NCI-H345 (cell line): Measurements from ENCODE around the gene LRTM1.

Source experiments
- DNase-seq: peaks from one replicate; lab custom pipeline; 2025; lab: John Stamatoyannopoulos, UW

The LRTM1 gene

DNA sequence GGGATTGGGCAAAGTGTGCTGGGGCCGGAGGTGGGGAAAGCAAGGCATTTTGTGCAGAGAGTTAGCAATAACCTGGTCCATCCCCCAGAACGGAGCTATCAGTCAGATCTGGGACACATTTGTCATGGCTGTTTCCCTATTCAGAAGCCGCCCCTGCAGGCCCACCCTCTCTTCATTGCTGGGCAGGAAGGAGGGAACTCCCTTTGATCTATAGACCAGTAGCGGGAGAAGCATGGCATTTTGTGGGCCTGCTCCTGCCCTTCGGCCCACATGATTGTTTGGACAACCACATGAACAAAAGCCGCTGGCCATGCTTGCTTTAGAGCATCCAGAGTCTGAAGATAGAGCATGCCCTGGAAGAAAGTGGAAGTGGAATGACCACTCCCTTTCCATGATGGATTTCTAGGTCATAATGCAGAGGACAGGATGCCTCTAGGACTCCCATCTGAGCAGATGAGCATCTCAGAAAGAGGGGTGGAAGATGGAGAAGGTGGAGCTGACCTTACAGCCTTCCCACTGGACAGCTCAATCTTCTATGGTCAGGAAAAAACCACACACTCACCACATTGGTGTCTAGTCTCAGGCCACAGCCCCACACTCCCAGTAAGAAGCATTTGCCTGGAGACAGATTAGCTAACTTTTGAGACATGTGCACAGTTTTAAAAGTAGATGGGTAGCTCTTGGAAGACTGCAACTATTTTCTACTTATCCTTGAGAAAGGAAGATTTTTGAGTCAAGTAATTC, 11.9 kb upstream of the LRTM1 start:
- DNase-seq: no peak

DNA sequence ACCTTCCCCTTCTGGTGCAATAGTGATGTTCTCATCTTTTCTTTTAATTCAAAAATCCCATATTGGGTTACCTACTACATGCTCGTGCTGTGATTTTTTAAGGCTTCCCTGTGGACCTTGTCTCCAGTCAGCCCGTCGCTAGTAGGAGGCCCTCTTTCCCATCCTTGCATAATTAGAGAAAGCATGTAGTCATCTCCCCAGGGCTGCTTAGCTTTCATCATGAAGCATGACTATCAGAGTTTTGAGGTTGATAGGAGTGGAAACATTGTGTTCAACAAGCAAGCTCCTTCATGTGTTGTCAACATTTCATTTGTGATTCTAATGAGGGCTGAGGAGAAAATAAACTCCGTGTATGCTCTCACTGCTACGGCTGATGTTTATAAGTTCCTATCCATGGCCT, 8.7 kb upstream of the LRTM1 start:
- no peak for DNase-seq

DNA sequence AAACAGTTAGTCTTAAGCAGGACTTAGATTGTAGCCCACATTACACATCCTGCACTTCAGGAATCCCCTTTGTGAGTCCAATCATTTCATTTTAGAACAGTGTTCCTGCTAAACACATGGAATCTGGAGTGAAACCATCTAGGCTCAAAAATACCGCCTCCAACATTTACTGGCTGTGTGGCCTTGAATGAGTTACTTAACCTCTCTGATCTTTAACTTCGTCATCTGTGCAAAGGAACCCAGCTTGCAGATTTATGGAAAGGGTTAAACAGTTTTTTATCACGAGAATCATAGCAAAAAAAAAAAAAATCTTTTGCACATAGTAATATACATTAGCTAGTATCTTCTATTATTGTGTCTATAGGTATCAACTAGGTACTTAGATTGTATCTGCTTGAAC, 8.0 kb upstream of the LRTM1 start:
- no peak for DNase-seq

DNA sequence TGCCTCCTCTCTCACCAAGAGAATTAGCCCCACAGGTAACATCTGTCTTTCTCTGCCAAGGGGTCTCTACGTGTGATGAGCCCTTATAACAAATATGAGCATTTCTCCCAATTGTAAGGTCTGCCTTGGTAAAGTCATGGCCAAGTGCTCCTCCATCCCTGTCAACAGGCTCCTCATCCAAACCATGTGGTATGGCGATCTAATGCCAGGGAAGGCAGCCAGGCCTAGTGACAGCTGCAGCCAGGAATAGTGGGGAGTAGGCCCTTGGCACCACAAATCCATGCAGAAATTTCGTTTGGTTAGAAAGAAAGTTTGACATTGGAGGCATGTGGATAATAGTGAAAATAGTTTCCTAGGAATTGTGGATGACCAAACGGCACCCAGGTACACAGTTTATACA, 4.7 kb upstream of the LRTM1 start:
- DNase-seq: no peak

DNA sequence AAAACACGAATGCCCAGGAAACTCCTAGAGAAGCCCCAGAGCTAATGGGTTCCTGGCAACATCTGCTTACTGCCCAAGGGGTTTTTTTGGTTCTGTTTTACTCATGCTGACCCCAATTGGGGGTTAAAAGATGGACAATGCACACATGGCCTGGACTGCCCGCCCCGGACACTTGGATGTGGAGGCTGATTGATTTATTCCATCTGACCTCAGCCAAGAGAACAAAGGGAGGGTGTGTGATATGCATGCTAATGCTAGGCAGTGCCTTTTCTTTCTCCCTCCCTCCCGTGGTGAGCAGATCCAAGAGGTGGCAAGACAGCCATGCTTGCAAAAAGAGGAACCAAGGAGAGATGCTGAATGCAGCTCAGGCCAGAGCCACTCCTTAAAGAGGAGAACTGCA, 3.3 kb upstream of the LRTM1 start:
- no peak for DNase-seq

DNA sequence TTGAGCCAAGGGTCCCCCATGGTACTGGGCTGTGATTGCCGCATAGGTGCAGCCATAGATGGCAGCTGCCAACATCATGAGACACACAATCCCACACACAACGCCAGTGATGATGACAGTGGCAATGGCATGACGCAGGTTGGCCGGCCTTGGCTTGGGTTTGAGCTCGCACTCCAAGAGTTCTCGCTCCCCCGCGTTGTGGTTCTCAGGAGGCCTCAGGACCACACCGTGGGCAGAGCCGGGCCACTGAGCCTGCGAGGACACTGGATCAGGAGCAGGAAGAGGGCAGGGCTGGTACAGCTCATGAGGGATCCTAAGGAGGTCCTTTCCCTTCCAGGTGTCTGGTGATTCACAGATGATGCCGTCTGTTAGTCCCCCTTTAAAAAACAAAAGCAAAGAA, 9.3 kb downstream of the LRTM1 start:
- DNase-seq: no peak

DNA sequence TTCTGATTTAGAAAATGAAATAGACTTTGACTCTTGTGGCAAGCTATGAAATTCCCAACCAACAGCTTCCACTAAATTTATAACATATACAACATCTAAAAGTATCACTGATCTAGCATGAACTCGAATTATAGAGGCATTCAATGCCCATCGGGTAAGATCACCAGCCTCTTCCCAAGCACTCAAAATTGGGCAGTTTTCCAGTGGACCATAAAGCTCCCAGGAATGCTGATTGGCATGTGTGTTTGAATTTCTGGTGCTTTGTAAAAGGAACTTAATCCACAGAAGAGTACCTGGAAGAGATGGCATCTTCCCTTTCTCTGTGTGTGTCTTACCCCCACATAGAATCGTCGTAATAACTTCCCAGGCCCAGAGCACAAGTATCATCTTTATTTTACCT, 10.0 kb downstream of the LRTM1 start:
- no peak for DNase-seq

DNA sequence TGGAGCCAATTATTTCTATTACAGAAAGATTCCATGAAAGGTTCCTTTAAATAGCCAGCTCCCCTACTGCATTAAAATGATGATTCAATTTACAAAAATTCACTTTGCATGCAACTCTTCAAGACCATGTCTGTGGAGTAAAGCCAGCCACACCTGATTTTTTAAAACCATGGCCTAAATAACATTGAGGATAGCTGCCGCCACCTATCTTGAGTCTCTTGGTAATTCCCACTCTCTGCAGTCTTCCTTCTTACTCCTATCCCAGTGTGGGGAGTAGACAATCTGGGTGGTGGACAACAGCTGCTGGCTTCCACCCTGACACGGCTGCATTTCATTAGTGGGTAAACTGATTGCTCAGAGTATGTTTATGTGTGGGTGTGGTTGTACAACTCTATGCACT, 10.7 kb downstream of the LRTM1 start:
- DNase-seq: no peak

DNA sequence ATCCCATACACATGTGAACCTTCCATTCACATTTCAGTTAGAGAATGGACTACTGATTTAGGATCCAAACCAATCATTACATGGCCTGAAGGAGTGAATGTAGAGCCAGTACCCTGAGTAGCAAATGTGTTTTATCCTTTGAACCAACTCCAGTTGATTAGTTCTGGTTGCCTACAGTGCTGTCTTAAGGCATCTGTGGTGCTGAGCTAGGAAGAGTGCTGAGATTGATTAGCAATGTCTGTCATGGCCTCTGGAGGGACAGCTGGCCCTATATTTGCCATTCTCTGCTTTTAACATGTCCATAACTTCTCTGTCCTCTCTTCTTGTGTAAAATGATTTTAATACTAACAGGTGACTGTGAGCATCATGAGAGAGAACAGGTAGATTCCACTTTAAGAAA, 11.1 kb downstream of the LRTM1 start:
- no peak for DNase-seq

DNA sequence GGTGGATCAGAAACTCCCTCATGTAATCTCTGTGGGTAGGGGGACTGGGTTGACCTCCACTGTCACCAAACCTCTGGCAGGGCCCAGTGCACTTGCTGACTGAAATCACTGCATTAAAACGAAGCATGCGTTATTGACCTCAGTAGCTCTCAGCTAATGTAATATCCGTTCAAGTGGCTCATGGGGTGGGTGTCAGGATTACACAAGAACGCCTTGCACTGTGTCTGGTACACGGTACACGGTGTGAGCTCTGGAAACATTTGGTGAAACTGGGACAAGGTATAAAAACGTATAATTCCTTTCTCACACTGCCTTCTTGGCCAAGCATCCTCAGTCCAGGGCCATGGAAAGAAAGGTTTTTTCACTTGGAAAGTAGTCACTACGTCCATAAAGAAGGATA, 11.9 kb downstream of the LRTM1 start:
- no peak for DNase-seq

DNA sequence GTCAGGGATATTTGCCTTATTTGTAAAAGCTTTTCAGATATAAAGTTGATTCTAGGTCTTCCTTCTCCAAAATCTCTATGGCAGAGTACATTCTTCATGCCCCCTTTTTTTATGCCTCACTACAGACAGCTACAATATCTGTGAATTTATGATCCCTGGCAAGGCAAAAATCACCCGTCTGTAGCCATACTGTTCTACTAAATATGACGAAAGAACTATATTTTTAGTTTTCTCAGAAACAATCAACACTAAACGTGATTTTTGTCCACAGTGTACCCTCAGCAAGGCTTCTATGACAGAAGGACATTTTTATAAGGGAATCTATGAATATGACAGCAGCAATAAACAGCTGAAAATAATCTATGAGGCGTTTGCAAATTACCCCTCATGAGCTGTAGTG, 12.7 kb downstream of the LRTM1 start:
- no peak for DNase-seq

DNA sequence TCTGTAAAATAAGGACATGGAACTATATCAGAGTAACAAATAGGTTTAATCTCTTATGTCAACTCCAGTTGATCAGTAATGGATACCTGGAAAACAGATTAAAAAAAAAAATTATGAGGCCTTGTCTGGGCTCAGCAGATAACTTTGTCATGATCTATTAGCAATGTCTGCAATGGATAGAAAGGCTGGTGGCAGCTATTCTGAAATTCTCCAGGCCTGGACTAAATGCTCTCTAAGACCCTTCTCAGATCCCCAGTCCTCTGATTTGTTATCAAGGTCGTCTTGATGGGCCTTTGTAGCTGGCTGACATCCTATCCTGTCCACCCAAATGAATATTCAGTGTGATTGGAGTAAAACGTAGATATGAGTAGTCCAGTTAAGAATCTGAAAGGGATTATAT, 13.7 kb downstream of the LRTM1 start:
- DNase-seq: no peak

DNA sequence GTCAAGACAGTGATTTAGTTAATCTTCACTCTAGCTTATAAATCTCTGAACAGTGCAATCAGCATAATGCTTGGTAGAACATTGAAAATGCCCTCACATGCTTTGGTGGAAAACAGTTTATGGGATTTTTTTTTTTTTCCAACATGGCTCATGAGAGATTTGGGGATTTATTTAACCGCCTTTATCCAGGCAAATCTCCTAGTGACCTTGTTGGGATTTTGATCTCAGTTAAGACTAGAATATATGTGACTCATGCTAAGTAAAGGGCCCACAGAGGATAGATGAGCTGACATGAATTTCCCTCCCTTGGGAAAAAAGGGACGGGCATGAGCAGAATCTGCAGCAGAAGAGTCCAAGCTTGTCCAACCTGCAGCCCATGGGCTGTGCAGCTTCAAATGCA, 18.7 kb downstream of the LRTM1 start:
- no peak for DNase-seq

DNA sequence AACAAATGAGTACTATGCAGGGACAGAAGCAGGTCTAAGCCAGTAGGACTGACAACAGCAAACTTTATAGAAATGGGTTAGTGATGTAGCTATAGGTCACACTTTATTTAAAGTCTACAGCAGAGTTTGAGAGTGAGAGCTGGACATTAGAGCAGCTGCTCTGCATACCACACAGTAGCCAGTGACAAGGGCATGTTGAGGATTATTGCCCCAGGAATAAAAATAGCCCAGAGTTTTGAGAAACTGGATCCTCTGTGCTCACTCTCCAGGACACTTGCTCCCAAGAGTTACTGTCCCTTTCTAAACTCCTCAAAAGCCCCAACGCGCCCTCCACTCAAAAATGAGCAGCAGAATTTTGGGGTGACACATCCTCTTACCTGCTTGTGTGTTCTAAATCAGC, 21.1 kb downstream of the LRTM1 start:
- DNase-seq: no peak

DNA sequence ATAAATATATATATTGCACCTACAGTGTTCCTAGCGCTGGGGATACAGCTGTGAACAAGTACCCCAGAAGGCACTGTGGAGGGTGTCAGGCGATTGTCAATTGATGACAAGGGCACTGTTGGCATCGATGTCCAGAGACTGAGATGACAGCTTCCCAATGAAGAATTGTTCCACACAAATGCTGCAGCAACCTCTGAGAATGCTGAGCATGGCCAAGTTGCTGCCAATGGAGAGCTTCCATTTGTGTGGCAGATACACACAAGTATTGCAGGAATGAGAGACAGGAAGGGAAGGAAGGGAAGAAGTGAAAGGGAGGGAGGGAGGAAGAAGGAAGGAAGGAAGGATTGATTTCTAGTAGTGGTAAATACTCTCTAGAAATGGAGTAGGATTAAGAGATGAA, 21.9 kb downstream of the LRTM1 start:
- no peak for DNase-seq

DNA sequence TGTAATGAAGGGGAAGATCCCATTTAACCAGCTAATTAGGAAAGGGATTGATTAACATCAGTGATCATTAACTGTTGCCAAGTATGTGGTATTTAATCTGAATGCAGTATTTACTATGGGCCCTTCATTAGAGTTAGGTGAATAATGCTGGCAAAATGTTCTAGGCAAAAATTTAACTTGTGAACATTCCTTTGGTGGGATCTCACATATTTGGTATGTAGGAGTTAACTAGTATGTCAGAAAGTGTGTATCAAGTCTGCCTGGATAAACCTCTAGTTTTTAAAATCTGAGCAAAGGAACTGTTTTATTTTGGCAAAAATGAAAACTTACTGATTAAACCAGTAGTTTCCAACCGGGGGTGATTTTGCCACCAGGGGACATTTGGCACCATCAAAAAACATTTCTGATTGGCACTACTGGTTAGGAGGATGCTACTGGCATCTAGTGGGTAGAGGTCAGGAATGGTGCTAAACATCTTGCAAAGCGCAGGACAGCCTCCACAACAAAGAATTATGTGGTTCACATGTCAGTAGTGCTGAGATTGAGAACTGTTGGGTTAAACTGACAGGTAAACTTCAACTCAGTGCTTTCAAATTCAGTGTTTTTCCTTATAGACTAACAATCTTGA, 22.5 kb downstream of the LRTM1 start:
- no peak for DNase-seq

DNA sequence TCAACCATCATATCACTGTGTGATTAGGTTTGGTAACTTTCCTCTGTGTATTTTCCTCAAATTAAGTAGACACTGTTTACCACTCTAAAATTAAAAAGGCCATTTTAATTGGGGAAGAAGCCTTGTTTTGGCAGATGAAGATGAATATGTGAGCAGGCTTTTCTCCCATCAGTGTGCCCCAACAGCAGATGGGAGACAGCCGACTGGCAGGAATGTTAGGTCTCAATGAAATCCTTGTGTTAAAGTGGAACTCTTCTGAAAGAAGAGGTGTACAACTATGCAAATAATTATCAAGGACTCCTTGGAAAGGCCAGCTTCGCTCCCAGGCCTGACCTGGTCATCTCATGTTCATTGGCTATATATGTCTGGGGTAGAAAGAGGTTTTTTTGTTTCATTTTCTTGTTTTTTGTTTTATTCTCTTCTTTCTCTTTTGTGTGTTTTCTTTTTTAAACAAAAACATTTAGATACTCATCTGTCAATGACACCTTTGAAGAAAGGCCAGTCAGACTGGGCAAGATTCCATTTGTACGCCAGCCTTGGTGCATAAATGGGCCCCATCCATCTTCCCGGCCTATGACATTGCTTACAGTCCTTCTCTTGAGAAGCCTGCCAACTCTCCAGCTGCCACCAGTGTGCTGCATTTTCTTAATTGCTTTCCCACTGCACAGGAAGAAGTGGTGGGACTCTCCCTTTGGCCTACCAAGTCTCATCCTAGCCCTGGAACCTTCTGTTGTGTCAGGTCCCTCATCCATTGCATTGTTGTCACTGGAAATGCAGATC, 25.8 kb downstream of the LRTM1 start:
- no peak for DNase-seq

DNA sequence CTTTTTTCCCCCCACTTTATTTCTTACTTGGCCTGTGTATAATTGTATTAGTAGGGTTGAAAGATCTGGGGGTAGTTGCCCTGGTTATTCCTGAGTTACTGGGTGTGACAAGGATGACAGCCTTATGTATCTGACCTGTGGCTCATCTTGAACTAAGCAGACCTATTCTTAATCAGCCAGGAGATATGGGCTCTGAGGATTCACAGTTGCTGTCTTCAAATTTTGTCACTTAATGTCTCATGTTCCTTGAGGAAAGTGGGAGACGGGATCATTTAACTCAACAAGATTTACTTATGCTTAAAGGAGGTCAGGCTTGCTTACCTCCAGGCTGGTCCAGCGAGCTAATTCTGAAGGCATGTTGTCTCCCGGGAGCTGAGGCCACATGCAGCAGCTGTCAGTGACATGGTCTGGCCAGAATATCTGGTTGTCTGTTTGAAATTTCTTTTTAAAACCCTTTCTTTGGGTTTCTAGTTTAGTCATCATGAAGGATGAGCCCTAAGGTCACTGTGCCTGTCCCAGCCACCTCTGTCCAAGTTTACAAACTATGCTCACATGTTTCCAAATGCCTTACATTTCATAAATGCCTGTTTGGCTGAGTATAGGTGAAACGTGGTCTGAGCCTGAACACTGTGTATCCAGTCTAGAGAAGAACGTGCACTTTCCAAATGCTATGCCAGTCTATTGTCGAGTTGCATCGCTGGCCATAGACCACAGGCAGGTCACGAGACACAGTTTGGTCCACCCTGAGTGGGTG, 26.8 kb downstream of the LRTM1 start:
- DNase-seq: no peak

DNA sequence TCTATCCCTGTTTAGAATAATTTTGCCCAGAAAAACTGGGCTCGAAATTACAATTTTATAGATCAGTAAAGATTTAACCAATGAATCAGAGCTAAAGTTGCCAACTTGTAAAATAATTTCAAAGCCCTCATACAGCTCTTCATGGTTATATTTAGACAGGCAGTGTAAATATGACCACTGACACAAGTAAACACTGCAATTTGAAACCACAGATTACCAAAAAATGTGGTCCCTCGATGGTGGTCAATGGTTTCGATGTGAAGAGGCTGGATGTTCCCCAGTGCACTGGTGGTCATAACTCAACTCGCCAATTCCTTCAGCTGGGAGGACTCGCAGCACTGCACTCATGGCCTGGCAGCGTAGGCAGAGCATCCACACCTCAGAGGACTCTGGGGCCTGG, 28.6 kb downstream of the LRTM1 start:
- no peak for DNase-seq

DNA sequence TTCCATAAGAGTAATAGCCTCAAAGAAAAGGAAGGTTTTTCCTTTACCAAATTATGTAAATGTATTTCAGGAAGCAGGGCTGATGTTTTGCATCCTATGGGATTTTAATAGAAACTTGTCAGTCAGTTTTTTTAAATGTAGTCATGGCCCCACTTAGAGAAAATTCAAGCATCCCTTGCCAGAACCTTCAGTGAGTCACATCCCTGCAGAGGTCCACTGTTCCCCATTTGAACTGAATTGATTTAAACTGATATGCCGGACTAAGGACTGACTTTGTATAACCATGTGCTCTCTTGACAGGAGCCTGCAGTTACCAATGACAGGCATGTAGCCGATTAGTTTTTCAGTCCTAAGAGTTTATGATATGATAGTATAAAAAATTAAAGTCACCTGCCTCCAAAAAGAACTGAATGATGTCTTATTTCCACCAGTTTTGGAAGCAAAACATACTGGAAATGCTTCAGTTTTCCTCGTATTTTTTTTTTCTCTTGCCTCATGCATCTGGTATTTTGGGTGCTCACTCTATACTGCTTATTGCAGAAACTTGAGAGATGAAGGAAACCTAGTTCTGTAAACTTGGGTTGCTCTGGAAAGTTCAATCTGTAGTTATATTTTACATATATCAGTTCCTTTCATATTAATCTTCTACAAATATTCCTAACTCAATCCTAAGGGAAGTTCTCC, 30.7 kb downstream of the LRTM1 start:
- DNase-seq: no peak

DNA sequence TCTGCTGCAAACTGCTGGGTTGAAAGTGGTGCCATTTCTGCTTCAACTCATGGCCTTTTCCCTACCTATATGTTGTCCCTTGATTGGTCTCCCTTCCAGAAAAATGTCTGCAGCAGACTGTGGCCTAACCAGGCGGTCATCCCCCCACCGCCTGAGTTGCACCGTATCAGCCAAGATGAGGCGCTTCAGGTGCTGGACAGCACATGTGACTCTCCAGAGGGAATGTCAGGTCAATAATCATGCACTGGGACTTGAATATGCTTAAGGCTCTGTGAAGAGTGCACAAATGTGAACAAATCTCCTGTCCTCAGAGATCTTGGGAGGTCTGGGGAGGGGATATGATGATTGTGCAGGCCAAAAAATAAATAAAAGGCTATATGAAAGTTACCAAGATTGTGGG, 32.2 kb downstream of the LRTM1 start:
- DNase-seq: no peak

DNA sequence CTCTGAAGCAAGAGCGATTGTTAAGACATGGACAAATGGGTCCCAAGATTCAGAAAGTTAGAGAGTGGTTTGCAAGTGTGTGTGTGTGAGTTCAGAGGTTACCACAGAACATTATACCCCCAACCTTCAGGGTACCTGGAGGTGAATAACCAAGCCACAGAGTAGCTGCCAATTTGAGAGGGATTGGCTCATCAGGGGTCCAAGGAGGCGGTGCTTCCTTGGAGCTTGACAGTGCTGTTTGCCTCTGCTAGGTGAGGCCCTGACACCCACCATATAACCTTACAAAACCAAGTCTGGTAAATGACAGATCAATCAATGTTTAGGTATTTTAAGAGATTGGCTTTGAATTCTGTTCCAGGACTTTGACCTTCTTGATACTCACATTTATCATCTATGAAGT, 35.7 kb downstream of the LRTM1 start:
- DNase-seq: no peak
